Ishikawa (cell line): ENCODE data around the gene UBE2E3.

ENCODE experiments used
- CEBPB ChIP-seq: IDR thresholded peaks from 2 replicates; pipeline ENCODE4 v1.6.1; 2012
- CREB1 ChIP-seq: IDR thresholded peaks from 2 replicates; pipeline ENCODE4 v1.6.1; 2012; ENCODE audit warnings: low read depth
- EGR1 ChIP-seq: IDR thresholded peaks from 2 replicates; pipeline ENCODE4 v1.6.1; 2012
- EP300 ChIP-seq: IDR thresholded peaks from 2 replicates; pipeline ENCODE4 v1.6.1; 2012; ENCODE audit warnings: borderline replicate concordance
- FOXM1 ChIP-seq: IDR thresholded peaks from 2 replicates; pipeline ENCODE4 v1.6.1; 2012; ENCODE audit warnings: low read depth, borderline replicate concordance
- NFIC ChIP-seq: IDR thresholded peaks from 2 replicates; pipeline ENCODE4 v1.6.1; 2012
- RAD21 ChIP-seq: IDR thresholded peaks from 2 replicates; pipeline ENCODE4 v1.6.1; 2012; ENCODE audit warnings: low read depth
- TAF1 ChIP-seq: IDR thresholded peaks from 2 replicates; pipeline ENCODE4 v1.6.1; 2012; ENCODE audit warnings: low read depth, mild to moderate bottlenecking
- TCF12 ChIP-seq: IDR thresholded peaks from 2 replicates; pipeline ENCODE4 v1.6.1; 2012; ENCODE audit warnings: low read depth
- TEAD4 ChIP-seq: IDR thresholded peaks from 2 replicates; pipeline ENCODE4 v1.6.1; 2012
- YY1 ChIP-seq: IDR thresholded peaks from 2 replicates; pipeline ENCODE4 v1.6.1; 2012; ENCODE audit warnings: low read depth
- ZBTB7A ChIP-seq: IDR thresholded peaks from 2 replicates; pipeline ENCODE4 v1.6.1; 2012; ENCODE audit warnings: low read depth
- TF ChIP-seq, protein P1 (sequence below): IDR thresholded peaks from 2 replicates; pipeline ENCODE4 v1.6.1; 2012
- TF ChIP-seq, protein P2 (sequence below): IDR thresholded peaks from 2 replicates; pipeline ENCODE4 v1.6.1; 2012; ENCODE audit warnings: low read depth, mild to moderate bottlenecking
- TF ChIP-seq, protein P3 (sequence below): IDR thresholded peaks from 2 replicates; pipeline ENCODE4 v1.6.1; 2012

The UBE2E3 gene

DNA sequence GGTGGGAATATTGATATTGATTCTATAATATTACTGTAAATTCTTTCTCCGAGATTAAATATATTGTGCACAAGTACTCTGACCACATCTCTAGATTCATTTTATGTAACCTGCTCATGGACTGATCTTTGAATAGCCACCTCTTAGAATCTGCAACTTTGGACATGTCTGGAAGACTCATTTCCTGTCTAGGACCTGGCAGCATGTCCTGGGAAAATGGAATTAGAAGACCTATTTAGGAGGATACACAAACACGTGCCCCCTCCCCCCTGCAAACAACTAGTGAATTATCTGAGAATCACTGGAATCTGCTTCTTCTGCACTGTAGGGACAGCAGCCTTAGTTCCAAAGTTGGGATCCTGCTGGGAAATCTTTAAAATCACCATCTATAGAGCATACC is 94.1 kb downstream of the UBE2E3 start:
- TF ChIP-seq CEBPB: no peak
- TF ChIP-seq NFIC: no peak
- no peak for TF ChIP-seq TCF12
- TF ChIP-seq YY1: no peak

DNA sequence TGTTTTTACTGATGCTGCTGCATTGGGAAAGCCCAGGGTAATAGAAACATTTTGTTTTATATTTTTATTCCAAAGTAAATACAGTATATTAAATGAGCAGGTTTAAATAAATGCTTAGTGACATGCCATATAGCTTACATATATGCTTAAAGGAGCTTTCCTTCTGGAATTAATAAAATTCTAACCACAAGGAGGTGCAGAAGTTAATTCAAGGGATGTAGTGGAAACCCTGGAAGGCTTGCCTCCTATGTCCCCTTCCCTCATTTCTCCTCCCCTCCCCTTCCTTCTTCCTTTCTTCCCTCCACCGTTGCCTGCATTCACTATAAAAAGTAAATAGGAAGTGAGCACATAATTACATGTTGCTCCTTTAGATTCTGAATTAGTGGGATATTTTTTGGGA is 96.3 kb downstream of the UBE2E3 start:
- TF ChIP-seq CEBPB (no peak), EP300 (no peak), FOXM1 (no peak), YY1 (no peak), RAD21 (no peak), TAF1 (no peak), TEAD4 (no peak), NFIC (no peak), CREB1 (no peak)
- TF ChIP-seq, protein P1, sequence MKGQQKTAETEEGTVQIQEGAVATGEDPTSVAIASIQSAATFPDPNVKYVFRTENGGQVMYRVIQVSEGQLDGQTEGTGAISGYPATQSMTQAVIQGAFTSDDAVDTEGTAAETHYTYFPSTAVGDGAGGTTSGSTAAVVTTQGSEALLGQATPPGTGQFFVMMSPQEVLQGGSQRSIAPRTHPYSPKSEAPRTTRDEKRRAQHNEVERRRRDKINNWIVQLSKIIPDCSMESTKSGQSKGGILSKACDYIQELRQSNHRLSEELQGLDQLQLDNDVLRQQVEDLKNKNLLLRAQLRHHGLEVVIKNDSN: no peak

DNA sequence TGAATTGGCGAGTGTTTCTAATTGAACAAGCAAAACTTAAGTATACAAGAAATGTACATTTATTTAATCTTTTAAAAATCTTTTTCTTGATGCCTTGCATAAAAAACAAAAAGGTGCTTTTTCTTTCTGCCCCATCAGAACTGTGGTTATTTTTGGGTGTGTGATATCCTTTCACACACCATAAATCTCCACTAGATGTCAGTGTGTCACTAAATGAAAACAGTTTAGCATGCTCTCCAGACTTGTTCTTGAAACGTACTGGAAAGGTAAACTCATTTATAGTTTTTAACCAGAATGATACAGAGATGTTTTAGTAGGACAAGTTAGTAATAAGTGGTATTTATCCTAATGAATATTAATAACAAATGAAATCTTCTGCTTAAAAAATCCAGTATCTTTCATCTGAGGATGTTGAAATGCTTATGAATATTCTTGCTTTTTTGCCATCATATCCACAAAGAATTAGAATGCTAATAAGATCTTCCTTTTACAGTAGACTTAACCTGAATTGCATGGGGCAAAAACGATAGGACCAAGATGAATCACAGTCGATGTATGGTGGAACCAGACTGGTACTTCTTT is 96.8 kb downstream of the UBE2E3 start:
- TF ChIP-seq, protein P1: no peak
- TF ChIP-seq RAD21: peak; percentile 40
- TF ChIP-seq YY1: no peak

DNA sequence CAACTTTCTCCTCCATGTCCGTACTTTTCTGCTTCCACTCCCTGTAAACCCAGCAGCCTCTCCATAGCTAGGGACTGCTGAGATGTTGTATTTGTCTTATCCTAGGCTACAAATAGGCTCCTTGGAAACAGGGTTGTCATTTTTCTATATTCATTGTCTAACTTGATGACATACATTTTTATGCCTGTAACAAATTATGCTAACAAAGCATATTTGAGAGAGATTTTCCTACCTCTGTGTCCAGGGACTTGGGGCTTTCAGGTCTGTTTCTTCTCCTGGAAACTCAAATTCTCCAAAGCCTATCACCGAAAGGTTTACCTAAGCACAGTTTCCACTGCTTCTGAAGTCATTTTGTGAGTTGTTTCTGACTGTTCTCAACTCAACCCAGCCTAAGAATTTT is 102.7 kb downstream of the UBE2E3 start:
- TF ChIP-seq NFIC: no peak
- TF ChIP-seq ZBTB7A: no peak
- TF ChIP-seq, protein P2, sequence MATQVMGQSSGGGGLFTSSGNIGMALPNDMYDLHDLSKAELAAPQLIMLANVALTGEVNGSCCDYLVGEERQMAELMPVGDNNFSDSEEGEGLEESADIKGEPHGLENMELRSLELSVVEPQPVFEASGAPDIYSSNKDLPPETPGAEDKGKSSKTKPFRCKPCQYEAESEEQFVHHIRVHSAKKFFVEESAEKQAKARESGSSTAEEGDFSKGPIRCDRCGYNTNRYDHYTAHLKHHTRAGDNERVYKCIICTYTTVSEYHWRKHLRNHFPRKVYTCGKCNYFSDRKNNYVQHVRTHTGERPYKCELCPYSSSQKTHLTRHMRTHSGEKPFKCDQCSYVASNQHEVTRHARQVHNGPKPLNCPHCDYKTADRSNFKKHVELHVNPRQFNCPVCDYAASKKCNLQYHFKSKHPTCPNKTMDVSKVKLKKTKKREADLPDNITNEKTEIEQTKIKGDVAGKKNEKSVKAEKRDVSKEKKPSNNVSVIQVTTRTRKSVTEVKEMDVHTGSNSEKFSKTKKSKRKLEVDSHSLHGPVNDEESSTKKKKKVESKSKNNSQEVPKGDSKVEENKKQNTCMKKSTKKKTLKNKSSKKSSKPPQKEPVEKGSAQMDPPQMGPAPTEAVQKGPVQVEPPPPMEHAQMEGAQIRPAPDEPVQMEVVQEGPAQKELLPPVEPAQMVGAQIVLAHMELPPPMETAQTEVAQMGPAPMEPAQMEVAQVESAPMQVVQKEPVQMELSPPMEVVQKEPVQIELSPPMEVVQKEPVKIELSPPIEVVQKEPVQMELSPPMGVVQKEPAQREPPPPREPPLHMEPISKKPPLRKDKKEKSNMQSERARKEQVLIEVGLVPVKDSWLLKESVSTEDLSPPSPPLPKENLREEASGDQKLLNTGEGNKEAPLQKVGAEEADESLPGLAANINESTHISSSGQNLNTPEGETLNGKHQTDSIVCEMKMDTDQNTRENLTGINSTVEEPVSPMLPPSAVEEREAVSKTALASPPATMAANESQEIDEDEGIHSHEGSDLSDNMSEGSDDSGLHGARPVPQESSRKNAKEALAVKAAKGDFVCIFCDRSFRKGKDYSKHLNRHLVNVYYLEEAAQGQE: no peak
- no peak for TF ChIP-seq CEBPB
- no peak for TF ChIP-seq TAF1
- TF ChIP-seq, protein P1: no peak
- no peak for TF ChIP-seq TCF12
- no peak for TF ChIP-seq EGR1
- no peak for TF ChIP-seq RAD21
- TF ChIP-seq TEAD4: no peak
- no peak for TF ChIP-seq FOXM1
- TF ChIP-seq, protein P3, sequence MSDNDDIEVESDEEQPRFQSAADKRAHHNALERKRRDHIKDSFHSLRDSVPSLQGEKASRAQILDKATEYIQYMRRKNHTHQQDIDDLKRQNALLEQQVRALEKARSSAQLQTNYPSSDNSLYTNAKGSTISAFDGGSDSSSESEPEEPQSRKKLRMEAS: no peak
- no peak for TF ChIP-seq YY1

DNA sequence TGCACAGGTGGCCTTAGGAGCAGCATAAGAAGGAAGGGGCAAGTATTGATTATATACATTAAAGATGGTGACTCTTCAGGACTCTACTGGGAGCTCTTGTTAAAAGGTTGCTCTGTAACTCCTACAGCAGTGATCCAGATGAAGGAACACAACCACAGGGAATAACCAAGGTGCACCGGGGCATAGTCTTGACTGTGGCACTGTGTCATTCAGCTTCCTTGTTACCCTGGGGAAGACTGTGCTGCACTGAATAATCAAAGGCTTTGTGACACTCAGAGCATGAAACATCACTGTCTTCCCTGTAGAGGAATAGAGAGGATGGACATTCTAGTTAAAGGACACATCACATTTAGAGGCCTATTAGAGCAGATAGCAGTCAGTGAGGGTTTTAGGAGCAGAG is 105.3 kb downstream of the UBE2E3 start:
- TF ChIP-seq, protein P3: no peak
- TF ChIP-seq CREB1 (no peak), TEAD4 (no peak), YY1 (no peak), EP300 (no peak), RAD21 (no peak), TAF1 (no peak), TCF12 (no peak), FOXM1 (no peak), CEBPB (no peak), NFIC (no peak)
- TF ChIP-seq, protein P2: no peak

DNA sequence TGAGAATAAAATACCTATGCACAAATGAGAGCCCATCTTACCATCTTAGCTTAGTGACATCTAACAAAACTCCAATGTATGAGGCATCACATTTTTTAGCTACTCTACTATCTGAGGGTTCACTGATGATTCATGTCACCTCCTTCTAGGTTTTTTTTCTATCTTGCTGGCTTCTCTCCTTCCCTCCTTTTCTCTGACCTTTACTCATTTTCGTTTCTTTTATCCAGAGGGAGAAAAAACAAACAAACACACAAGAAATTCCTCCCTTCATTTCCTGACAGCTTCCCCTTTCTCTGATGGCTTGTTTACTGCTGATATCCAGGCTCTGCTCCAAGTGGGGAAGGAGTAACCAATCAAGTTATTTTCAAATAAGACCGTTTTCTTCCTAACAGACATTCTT is 115.1 kb downstream of the UBE2E3 start:
- TF ChIP-seq EP300: no peak
- TF ChIP-seq TEAD4: no peak
- TF ChIP-seq TAF1: no peak
- no peak for TF ChIP-seq RAD21
- no peak for TF ChIP-seq YY1
- no peak for TF ChIP-seq FOXM1
- TF ChIP-seq, protein P3: no peak
- TF ChIP-seq, protein P2: no peak
- no peak for TF ChIP-seq CEBPB
